Esophagus squamous epithelium (tissue), 5 donors: ENCODE data around the gene ANGEL1. TPM values are rescaled to one million over a fixed set of nuclear protein-coding genes. Genes with fewer than 3 reads are reported as not detected.
A peak's percentile ranks its signal among the peaks of the same experiment; 100 is the strongest.

ENCODE experiments used
- DNase-seq: peaks from one replicate; lab custom pipeline; 2025; lab: John Stamatoyannopoulos, UW
- H3K27ac ChIP-seq, 4 donors: fragments of 200-600 bp; sonication (generic); one replicate each; pipeline ENCODE4 v1.5.1; 2016 to 2019; ENCODE audit warnings: mild to moderate bottlenecking in 1 of 4
- H3K27me3 ChIP-seq, 4 donors: fragments of 200-600 bp; sonication (generic); 1 replicate in 3 of 4; 2 replicates in 1 of 4; pipeline versions ENCODE4 v1.5.1 to v1.6.0; 2017 to 2021; ENCODE audit warnings: antibody characterized with exemption in 1 of 4
- H3K36me3 ChIP-seq, 3 donors: fragments of 200-600 bp; sonication (generic); one replicate each; pipeline ENCODE4 v1.5.1; 2016 to 2019
- H3K4me1 ChIP-seq, 3 donors: fragments of 200-600 bp; sonication (generic); one replicate each; pipeline ENCODE4 v1.5.1; 2017 to 2019
- H3K4me3 ChIP-seq, 4 donors: fragments of 200-600 bp; sonication (generic); 1 replicate in 3 of 4; 2 replicates in 1 of 4; pipeline ENCODE4 v1.5.1; 2016 to 2019; ENCODE audit warnings: mild to moderate bottlenecking in 2 of 4, moderate library complexity in 1 of 4
- H3K9me3 ChIP-seq, 3 donors: fragments of 200-600 bp; sonication (generic); one replicate each; pipeline ENCODE4 v1.5.1; 2016 to 2019
- POLR2A ChIP-seq, 4 donors: fragments of 450-650 bp; IDR thresholded peaks; one replicate each; pipeline ENCODE4 v1.6.1; 2017; ENCODE audit warnings: antibody characterized with exemption in 4 of 4, mild to moderate bottlenecking in 4 of 4, moderate library complexity in 3 of 4
- WGBS, 2 donors: methylation state at CpG; one replicate each; pipeline ENCODE4 v1.1.5; 2018; 5-methylcytosine and 5-hydroxymethylcytosine counted together
- intact Hi-C: fragments of 100-400 bp; cut with DNase I; formaldehyde crosslinking; loops from one replicate; pipeline ENCODE4 v1.15.0; 2022
- total RNA-seq, 4 donors: library from RNA; depleted of rRNA; stranded (reverse); fragments of >200 nt; gene quantifications; one replicate each; pipeline ENCODE4 v1.1.0, GENCODE V29; 2016
- TF ChIP-seq, protein P1 (sequence below), 6 experiments: fragments of 450-650 bp in 4 of 6; fragments of 200-600 bp in 2 of 6; sonication (generic) in 2 of 6; IDR thresholded peaks; one replicate each; pipeline ENCODE4 v1.5.1; 2016 to 2019; ENCODE audit warnings: antibody characterized with exemption in 6 of 6, mild to moderate bottlenecking in 4 of 6, moderate library complexity in 4 of 6
- donor health status: DM: yes; HTN: yes; CAD: no.

Gene ANGEL1
- total RNA-seq, 4 donors from 2014 or later = 3.4 to 13.7 (median 8.3) TPM

DNA sequence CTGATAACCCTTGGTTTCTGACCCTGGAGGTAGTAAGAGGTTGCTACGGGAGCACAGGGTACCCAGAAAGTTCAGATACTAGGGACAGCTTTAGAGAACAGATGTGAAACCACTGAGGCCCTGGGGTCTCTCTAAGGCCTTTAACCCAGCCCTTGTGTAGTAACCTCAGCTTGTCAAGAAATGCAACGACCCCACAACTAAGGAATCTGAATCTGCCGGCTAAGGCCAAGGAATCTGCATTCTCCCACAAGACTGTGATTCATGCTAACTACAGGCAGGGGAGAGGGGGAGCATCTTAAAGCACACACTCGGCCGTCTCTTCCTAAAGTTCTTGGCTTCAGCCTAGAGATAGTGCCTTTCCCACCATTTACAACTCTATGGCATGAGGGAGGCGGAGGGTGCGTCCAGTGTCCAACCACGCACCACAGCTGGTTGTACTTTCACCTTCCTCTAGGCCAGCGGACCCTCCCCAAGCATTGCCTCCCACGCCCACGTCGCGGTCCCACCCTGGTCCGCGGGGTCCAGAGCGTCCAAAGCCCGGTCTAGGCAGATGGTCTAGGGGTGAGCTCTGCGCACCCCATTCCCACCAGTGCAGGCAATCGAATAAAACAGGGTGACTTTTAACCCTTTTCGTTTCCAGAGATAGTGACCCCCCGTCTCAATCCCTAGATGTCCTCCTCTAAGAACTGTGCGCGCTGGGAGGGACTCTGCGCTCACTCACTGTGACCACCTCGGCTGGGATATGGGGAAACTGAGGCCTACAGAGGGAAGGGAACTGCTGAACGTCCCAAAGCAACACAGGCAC, 52.1 kb downstream of the ANGEL1 start:
- DNase-seq = no peak
- Histone ChIP-seq H3K4me3 (peak overlapping the region; percentile 50 to 84 (median 63)), H3K27me3 (peaks cover 0 to 38% (median 0%) of the 10 kb centered on the region in 4 donors), H3K4me1 (peaks cover 0 to 52% (median 27%) of the 10 kb centered on the region in 3 donors), H3K27ac (peak overlapping the region in 3 of 4 donors; percentile 52 to 89 (median 85)), H3K36me3 (no peaks in the 10 kb centered on the region), H3K9me3 (no peaks in the 10 kb centered on the region)
- TF ChIP-seq, protein P1, sequence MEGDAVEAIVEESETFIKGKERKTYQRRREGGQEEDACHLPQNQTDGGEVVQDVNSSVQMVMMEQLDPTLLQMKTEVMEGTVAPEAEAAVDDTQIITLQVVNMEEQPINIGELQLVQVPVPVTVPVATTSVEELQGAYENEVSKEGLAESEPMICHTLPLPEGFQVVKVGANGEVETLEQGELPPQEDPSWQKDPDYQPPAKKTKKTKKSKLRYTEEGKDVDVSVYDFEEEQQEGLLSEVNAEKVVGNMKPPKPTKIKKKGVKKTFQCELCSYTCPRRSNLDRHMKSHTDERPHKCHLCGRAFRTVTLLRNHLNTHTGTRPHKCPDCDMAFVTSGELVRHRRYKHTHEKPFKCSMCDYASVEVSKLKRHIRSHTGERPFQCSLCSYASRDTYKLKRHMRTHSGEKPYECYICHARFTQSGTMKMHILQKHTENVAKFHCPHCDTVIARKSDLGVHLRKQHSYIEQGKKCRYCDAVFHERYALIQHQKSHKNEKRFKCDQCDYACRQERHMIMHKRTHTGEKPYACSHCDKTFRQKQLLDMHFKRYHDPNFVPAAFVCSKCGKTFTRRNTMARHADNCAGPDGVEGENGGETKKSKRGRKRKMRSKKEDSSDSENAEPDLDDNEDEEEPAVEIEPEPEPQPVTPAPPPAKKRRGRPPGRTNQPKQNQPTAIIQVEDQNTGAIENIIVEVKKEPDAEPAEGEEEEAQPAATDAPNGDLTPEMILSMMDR (IDR thresholded peaks at IDR 0.05) = no peak
- 53 to 62% methylated on average over 10 to 17 of the region's 26 CpGs for WGBS, 2 donors
- intact Hi-C loops = no loop called here

DNA sequence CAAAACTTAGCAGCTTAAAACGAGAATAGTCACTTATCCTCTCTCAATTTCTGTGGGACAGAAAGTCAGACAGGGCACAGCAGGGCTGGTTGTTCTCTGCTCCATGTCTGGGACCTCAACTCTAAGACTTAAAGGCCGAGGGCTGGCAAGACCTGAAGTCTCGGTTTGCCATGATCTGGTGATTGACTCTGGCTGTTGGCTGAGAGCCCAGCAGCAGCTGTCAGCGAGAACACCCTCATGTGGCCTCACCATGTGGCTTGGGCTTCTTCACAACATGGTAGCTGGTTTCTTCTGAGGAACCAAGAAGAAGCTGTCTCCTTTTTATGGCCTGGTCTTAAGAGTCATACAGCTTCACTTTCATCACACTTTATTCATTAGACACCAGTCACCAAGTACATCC, 53.1 kb downstream of the ANGEL1 start:
- H3K27ac ChIP-seq = no peak overlapping the region
- no peaks in the 10 kb centered on the region for H3K36me3 ChIP-seq
- DNase-seq = no peak
- 69 to 89% methylated on average over 2 to 4 of the region's 4 CpGs for WGBS, 2 donors
- H3K4me1 ChIP-seq = peaks cover 0 to 42% (median 24%) of the 10 kb centered on the region in 3 donors
- H3K4me3 ChIP-seq = no peak overlapping the region
- intact Hi-C loops = no loop called here
- H3K9me3 ChIP-seq = no peaks in the 10 kb centered on the region
- TF ChIP-seq POLR2A (IDR thresholded peaks at IDR 0.05) = no peak
- TF ChIP-seq, protein P1 (IDR thresholded peaks at IDR 0.05) = no peak
- H3K27me3 ChIP-seq = peaks cover 0 to 38% (median 0%) of the 10 kb centered on the region in 4 donors

GRCh38 chr14:76756371-76756750, 56.3 kb downstream of the ANGEL1 start:
- TF ChIP-seq, protein P1 (IDR thresholded peaks at IDR 0.05) = no peak
- no peak for TF ChIP-seq POLR2A (IDR thresholded peaks at IDR 0.05)
- Histone ChIP-seq H3K36me3 (no peaks in the 10 kb centered on the region), H3K4me1 (peaks cover 0 to 10% (median 6%) of the 10 kb centered on the region in 3 donors), H3K4me3 (no peak overlapping the region), H3K9me3 (no peaks in the 10 kb centered on the region), H3K27me3 (peaks cover 0 to 20% (median 0%) of the 10 kb centered on the region in 4 donors), H3K27ac (no peak overlapping the region)
- WGBS, 2 donors = 75 to 80% methylated on average over 5 to 6 of the region's 6 CpGs
- intact Hi-C loops = no loop called here
- DNase-seq = no peak

DNA sequence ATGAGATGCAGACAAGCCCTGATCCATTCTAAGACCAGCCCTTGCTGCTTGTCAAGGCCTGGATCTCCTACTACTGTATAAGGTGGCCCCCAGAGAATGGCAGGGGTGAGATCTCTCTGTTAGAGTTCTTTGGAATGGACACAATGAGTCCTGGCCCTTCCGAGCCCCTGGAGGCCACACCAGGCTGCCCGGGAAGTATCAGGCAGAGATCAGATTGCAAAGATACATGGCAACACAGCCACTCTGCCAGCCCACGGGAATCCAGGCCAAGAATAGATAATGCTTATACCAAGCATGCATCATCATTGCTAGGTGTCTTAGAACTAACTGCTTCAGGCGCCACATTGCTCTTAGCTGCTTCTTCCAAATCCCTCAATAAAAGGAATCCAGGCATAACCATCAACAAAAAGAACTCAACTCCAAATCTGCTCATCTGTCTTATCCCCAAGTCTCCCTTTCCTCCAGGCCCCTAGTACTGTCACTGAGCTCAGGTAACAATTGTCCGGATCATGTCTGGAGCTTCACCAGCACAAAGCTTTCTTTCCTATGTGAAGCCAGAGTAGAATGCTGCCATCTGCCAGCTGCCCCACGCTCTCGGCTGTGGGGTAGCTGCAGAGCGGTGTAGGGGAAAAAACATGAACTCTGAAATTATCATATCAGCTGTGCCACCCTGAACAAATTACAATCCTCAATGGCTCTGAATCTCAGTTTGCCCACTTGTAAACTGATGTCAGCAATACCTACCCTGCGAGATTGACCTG, 56.9 kb downstream of the ANGEL1 start:
- no peak overlapping the region for H3K27ac ChIP-seq
- 61 to 78% methylated on average over 7 of the region's 9 CpGs for WGBS, 2 donors
- H3K27me3 ChIP-seq = peaks cover 0 to 14% (median 0%) of the 10 kb centered on the region in 4 donors
- no peak for TF ChIP-seq POLR2A (IDR thresholded peaks at IDR 0.05)
- TF ChIP-seq, protein P1 (IDR thresholded peaks at IDR 0.05) = no peak
- no peaks in the 10 kb centered on the region for H3K9me3 ChIP-seq
- no peaks in the 10 kb centered on the region for H3K36me3 ChIP-seq
- intact Hi-C loops = no loop called here
- H3K4me1 ChIP-seq = peaks cover 0 to 4% (median 2%) of the 10 kb centered on the region in 3 donors
- H3K4me3 ChIP-seq = no peak overlapping the region
- DNase-seq = no peak

DNA sequence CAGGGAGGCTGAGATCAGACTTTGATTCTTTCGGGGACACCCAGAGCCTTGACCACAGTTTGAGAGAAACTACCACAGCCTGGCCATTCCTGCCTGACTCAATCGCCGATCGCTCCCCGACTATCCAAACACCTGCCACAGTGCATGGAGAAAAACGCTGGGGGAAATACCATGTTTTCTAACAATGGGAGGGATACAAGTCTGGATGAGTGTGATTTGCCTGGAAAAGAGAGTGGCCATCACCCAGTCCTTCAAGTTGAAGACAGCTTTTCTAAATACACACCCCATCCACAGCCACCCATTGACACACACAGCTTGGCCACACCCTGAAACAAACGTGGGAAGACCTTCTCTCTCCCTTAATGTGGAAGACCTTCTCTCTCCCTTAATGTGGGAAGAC, 58.1 kb downstream of the ANGEL1 start:
- 82 to 88% methylated on average over 7 of the region's 7 CpGs for WGBS, 2 donors

More for the DNA sequence above, 58.1 kb downstream of the ANGEL1 start:
- no peaks in the 10 kb centered on the region for H3K9me3 ChIP-seq
- TF ChIP-seq, protein P1 (IDR thresholded peaks at IDR 0.05) = no peak
- no peak for TF ChIP-seq POLR2A (IDR thresholded peaks at IDR 0.05)
- H3K27ac ChIP-seq = no peak overlapping the region
- H3K4me1 ChIP-seq = no peaks in the 10 kb centered on the region
- no peak for DNase-seq
- no peak overlapping the region for H3K4me3 ChIP-seq
- H3K36me3 ChIP-seq = no peaks in the 10 kb centered on the region
- intact Hi-C loops = no loop called here
- peaks cover 0 to 7% (median 0%) of the 10 kb centered on the region in 4 donors for H3K27me3 ChIP-seq
